GM19452 (cell line): ENCODE data around the gene CCNA2.

Experiments used
- ATAC-seq: cut with Tn5 transposase; IDR thresholded peaks from one replicate; pipeline ENCODE4 v1.9.1; 2021; ENCODE audit not compliant: unreplicated experiment

The CCNA2 gene

GRCh38 chr4:121806411-121806810, 17.3 kb downstream of the CCNA2 start:
- no peak for ATAC-seq

- ATAC-seq: no peak
These were observed 22.0 kb downstream of the CCNA2 start for GRCh38 chr4:121801715-121802075.

- peak; percentile 84 for ATAC-seq
These were observed 22.5 kb downstream of the CCNA2 start, which contains the start of gene EXOSC9 for GRCh38 chr4:121800961-121801714. Gene EXOSC9 (plus strand): TSS chr4:121801323. CDS start chr4:121801425, 102 bp downstream.

- ATAC-seq: peak; percentile 33
These were observed 23.1 kb downstream of the CCNA2 start for GRCh38 chr4:121800638-121800960.

GRCh38 chr4:121799867-121800501, 23.7 kb downstream of the CCNA2 start:
- ATAC-seq: no peak

- ATAC-seq: no peak
These were observed 24.4 kb downstream of the CCNA2 start for GRCh38 chr4:121799208-121799823.

GRCh38 chr4:121796283-121796682, 27.4 kb downstream of the CCNA2 start:
- ATAC-seq: no peak

- no peak for ATAC-seq
These were observed 29.0 kb downstream of the CCNA2 start for GRCh38 chr4:121794505-121795188.

GRCh38 chr4:121792966-121793365, 30.7 kb downstream of the CCNA2 start:
- ATAC-seq: no peak

GRCh38 chr4:121791481-121791880, 32.2 kb downstream of the CCNA2 start:
- no peak for ATAC-seq

- ATAC-seq: no peak
These were observed 32.7 kb downstream of the CCNA2 start for GRCh38 chr4:121790976-121791375.

GRCh38 chr4:121789960-121790829, 33.5 kb downstream of the CCNA2 start:
- ATAC-seq: no peak

GRCh38 chr4:121789455-121789854, 34.2 kb downstream of the CCNA2 start:
- ATAC-seq: no peak

GRCh38 chr4:121788896-121789295, 34.8 kb downstream of the CCNA2 start:
- ATAC-seq: peak; percentile 83

- ATAC-seq: no peak
These were observed 37.5 kb downstream of the CCNA2 start for GRCh38 chr4:121786221-121786620.

- no peak for ATAC-seq
These were observed 38.2 kb downstream of the CCNA2 start for GRCh38 chr4:121785479-121785878.

- ATAC-seq: no peak
These were observed 38.7 kb downstream of the CCNA2 start for GRCh38 chr4:121784975-121785374.

GRCh38 chr4:121784401-121784800, 39.3 kb downstream of the CCNA2 start:
- no peak for ATAC-seq

- ATAC-seq: no peak
These were observed 40.5 kb downstream of the CCNA2 start for GRCh38 chr4:121783210-121783609.

GRCh38 chr4:121778991-121779628, 44.6 kb downstream of the CCNA2 start:
- no peak for ATAC-seq
